NCI-H2171 (cell line): ENCODE measurements around the gene UCKL1.
"Not testable (repeated sequence)": the region's sequence is repeated elsewhere in the genome, so short reads cannot be mapped to it uniquely, and the experiment has no call there.

ENCODE experiments used
- DNase-seq: peaks from one replicate; lab custom pipeline; 2025; lab: John Stamatoyannopoulos, UW

Gene UCKL1

DNA sequence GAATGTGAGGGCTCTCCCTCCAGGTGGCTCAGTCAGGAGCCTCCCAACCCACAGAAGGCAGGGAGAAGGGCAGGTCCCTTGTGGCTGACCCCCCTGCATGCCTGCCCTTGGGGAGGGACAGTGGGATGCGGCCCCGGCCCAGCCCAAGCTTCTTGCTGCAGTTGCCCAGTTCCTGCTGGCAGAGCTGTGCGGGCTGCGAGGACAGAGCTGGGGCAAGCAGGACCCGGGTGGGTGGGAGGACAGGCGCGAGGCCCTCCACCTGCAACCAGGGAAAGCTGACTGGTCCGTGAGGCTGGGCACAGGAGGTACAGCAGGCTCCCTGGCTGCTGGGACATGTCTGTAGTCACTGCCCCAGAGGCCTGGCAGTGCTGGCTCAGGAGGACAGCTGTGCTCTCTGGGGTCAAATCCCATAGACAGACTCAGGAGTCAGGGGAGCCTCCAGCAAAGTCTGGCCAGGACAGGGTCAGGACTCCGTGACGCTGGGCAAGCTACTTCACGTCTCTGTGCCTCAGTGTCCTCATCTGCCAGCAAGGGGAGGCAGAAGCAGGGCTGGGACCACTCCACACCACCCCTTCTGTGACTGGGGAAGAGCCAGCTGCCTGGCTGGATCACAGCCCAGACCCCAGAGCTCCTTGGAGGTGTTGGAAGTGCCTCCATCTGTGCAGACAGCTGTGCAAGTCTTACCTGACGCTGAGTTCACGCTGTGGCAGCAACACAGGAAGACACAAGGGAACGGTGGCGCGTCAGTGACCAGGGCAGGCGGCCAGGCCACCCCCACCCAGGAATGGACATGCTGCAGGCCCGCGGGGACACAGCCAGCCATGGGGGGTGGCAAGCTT, 13.0 kb downstream of the UCKL1 start:
- peak; percentile 94 for DNase-seq

DNA sequence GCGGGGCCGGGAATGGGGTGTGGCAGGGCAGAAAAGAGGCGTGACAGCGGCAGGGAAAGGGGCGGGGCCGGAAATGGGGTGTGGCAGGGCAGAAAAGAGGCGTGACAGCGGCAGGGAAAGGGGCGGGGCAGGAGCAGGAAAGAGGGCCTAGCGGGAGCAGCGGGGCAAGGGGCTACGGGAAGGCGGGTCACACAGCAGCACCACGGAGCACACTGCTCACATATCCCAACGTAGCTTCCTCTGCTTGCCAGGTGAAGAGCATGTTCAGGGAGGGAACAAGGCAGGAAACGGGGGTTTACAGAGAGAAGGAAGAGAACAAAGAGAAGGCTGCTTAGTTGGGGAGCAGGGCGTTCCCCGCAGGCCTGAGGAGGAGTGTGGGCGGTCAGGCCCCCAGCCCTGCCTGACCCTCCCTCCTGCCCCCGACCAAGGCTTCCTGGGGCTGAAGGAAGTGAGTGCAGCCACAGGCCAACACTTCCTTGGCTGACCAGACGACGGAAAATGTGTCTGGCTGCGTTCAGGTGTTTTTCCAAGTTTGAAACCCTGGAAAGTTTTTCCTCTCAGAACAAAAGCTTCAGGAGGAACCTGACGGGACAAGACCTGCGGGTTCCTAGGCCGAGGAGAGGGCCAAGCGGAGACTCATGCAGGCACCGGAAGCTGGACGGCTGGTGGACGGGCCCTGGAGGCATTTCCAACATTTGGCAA, 13.8 kb downstream of the UCKL1 start:
- peak; percentile 30 for DNase-seq

DNA sequence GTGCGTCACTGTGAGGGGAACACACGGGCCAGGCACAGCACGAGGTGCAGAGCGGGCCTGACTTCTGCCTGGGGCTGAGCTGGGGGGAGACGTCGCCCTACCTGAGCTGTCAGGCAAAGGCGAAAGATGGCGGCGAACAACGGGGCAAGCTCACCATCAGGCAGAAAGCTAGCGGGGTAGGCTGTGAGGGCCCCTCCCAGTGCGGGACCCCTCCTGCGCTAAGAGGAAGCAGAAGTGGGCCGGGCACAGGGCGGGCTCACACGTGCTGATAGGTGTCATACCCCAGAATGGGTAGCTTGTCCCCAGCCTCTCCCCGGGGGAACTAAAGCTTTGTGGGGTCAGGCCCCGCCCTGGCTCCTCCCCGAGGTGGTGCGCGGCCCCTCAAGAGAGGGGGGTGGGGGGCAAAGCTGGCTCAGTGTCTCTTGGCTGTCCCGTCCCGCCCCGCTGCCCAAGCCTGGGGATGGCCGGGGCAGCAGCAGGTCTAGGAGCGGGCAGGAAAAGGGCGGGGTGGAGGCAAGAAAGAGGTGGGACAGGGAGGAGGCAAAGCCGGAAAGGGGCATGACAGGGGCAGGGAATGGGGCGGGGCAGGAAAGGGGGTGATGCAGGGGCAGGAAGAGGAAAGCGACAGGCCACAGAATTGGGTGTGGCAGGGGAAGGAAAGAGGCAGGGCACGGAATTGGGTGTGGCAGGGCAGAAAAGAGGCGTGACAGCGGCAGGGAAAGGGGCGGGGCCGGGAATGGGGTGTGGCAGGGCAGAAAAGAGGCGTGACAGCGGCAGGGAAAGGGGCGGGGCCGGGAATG, 14.7 kb downstream of the UCKL1 start:
- DNase-seq, result no peak

DNA sequence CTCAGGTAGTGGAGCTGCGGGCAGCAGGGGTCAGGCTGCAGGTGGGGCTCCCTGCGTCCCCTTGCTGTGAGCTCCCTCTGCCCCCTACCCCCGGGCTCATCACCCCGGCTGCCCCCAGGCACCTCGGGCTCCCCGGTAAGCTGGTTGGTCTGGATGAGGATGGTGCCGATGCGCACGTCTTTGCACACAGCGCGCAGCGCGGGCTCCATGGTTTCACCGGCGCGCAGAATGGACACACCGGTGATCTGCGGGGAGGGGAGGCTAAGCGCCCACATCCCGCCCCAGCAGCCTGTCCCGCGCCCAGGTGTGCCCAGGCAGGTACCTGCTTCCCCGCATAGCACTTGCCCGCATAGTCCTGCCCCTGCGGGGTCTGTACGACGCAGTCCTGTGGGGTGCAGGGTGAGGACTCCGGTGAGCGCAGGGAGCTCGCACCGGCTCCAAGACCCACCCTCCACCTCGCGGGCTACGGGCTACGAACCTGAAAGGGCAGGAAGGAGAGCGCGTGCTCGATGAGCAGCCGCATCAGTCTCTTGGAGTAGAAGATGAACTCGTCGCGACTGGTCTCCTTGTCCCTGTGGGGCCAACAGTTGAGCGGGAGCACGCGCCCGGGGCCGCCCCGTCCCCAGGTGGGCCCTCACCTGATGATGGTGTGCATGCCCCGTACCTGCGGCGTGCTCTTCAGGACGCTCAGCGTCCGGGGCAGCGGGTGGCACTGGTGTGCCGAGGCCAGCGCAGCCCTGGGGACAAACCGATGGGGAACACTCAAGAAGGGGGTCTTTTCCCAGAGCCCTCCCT, 15.5 kb downstream of the UCKL1 start:
- DNase-seq, result no peak

DNA sequence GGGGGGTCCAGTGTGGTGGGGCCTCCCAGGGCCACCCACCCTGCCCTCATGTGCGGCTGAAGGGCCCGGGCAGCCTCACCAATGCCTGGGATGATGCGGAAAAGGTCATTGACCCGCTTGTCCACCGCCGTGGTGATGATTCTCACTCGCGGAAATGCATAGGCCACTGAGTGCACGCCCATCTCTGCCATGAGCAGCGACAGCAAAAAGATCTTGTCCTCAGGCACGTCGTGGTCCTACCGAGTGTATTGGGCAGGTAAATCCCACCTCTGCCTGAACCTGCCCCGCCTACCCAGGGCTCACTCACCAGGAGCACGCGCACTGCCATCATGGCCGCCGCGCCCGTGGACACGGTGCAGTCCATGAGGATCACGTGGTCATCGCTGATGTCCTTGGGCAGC, 16.1 kb downstream of the UCKL1 start:
- DNase-seq, result no peak

DNA sequence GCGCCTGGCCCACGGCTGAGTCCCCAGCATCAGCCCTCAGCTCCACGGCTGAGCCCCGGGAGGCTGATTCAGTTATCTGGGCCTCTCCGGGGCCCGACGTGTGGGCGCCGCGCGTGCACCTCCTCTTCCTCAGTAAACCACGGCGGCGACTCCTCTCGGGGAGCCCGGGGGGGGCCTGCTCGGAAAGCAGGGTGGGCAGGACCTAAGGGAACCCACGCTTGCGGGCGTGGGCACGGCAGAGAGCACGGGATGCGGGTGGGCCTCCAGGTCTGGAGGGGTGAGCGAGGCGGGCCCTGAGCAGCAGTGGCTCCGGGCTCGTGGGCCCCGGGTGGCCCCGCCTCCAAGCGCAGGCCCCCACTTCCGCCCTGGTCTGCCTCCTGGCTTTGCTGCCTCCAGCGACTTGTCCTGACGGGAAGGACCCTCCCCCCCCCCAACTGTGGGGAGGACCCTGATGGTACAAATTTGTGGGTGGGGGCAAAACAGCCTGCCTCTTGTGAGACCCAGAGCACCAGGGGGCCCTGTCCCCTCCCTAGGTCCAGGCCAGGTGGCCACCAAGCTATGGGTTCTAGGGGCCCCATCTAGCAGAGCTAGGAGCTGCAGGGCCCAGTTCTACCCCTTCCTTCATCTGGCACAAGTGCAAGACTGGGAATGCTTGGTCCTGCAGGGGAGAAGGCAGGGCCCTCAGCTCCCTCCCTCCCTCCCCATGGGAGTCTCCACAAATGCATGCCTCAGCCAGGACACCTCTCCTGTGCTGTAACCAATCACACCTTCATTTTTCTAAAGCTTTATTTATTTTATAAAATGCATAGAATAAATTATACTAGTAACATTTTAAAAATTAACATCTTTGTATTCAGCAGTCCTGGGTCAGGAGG, 16.9 kb downstream of the UCKL1 start:
- no peak for DNase-seq

DNA sequence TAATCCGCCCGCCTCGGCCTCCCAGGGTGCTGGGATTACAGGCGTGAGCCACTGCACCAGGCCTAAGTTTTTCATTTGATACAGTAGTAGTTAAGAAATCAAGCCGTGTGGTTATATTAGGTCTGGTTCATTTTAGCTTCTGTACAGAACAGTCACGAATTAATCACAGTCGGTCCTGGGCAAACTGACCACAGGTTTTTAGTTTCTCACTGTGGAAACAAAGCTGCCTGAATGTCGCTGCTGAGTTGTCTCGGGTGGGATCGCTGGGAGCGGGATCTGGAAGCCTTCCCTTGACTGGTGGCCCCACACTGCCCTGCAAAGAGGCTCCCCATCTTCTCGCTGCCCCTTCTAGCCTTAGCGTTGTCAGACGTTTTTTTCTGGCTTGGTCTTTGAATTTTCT, 18.6 kb downstream of the UCKL1 start:
- DNase-seq, result no peak

DNA sequence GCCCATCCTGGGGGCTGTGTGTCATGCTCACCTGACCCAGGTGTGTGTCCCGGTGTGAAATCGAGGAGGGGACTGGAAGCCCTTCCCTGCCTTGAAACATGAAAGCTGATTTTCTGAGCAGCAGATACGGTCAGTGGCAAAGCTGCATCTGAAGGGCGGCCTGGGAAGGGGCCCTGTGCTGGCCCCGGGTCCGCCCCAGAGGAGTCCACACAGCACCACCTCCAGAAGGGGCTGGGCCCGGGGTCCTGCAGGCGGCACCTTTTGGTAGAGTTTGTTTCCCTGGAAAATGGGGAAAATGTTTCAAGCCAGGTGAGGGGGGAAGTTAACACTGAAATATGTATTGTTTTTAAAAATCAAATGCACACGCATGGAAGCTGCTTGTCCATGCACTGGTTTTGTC, 20.8 kb downstream of the UCKL1 start:
- DNase-seq, result no peak

DNA sequence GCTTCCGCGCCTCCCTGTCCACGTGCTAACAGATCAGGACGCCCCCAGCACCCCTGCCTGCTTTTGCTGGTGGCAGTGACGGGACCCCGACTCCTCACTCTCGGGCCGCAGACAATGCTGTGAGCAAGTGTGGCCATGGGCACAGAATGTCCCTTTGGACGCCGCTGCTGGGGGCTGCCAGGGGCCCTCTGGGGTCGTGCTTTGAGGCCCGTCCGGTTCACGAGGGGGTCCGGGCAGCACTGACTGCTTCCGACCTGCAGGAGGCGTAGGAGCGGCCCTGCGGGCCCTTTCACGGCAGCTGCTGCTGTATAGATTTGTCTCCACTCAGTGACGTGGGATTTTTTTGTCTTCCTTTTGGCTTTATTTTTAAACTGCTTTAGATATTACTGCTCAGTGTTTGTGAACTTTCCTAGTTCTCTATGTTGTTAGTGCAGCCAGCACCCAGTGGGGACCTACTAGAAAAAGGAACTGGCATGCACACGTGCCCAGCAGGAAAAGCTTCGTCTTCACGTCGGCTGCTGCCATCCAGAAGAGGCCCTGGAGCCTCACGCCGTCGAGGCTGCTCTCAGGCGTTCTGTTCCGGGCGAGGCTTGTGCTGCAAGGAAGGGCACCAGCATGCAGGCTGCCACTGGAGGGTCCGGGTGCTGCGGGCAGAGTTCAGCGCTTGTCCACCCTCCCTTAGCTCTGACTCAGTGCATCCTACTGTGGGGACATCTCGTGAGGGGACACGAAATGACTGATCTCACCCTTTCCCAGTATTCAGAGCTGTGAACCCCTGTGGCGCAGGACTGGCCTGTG, 21.7 kb downstream of the UCKL1 start:
- no peak for DNase-seq

DNA sequence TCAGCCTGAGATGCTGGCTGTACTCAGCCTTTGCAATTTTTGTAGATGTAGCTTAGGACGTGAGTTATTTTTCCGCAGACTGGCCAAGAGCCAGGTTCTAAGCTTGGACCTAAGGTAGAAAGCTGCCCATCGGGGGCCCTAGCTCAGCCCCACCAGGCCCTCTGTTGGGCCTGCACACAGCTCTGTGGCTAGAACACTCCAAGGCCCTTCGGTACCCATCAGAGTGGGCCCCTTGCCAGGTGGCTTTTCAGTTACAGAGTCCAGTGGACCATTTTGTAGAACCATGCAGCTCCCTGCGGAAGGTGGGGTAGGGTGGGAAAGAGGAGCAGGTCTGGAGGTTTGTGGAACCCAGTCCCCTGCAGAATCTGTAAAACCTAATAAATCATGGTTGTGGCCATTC, 22.6 kb downstream of the UCKL1 start:
- no peak for DNase-seq

DNA sequence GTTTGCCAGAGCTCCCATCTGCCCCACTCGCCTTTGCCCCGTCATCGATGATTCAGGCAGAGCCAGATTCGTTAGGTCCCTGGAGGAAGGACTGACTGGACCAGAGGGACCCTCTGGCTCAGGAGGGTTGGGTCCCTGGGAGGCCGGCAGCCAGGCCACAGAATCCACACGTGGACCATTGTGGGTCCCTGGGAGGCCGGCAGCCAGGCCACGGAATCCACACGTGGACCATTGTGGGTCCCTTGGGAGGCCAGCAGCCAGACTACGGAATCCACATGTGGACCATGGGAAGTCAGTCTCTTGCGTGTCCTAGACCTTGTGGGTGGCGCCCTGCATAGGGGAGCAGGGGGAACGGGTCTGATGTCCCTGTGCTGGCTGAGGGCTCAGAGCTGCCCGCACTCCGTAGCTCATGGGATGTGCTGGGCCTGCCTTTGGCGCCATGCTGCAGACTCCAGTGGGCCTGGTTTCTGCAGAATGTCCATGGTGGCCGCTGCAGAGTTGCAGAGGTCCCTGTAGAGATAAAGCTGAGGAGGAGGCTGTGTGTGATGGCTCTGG, 23.5 kb downstream of the UCKL1 start:
- DNase-seq, result no peak

DNA sequence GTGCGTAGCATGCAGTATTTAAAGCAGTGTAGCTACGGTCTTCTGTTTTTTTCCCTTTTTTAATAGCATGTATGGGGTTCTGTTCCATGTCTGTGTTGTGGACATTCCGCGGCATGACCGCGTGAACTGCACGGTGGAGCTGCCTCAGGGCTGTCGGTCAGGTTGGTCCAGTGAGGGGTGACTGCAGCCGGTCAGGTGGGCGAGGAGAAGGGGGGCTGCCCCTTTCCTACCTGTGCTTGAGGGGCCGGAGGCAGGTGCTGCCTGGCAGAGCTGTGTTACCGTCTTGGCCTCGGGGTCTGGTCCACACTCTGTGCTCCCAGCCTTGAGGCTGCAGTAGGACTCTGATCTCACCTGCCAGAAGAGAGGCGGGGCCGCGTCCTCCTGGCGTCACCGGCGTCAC, 24.5 kb downstream of the UCKL1 start:
- DNase-seq, result no peak

DNA sequence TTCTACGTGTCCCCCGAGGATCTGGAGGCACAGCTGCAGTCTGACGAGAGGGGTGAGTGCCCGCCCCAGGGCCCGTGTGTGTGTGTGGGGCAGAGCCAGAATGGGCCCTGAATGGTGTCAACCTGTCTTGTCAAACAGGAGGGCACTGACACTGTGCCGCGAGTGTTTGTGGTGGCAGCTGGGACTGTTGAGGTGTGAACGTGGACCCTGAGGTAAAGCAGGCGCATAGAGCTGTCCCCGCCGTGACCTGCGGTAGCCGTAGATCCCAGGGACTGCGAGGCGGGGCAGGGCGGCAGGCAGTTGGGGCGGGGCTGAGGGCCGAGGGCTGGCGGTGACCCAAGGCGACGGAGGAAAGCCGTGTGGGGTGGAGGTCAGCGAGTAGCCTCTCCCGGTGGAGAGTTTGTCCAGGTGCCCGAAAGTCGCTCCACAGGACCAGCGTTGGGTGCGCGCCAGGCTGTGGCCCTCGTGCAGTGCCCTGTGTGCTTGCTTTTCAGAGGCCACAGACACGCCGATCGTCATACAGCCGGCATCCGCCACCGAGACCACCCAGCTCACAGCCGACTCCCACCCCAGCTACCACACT, 25.2 kb downstream of the UCKL1 start:
- DNase-seq, result no peak

DNA sequence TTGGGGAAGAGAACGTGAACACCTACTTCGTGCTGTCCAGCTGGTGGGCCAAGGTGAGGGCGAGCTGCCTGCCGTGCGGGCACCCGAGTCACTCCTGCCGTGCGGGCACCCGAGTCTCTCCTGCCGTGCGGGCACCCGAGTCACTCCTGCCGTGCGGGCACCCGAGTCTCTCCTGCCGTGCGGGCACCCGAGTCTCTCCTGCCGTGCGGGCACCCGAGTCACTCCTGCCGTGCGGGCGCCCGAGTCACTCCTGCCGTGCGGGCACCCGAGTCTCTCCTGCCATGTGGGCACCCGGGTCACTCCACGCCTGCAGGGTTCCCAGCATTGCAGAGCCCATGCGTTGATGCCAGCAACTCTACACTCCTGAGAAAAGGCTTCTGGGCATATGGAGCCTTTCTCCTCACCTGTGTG, 26.7 kb downstream of the UCKL1 start:
- not testable (repeated sequence) for DNase-seq

DNA sequence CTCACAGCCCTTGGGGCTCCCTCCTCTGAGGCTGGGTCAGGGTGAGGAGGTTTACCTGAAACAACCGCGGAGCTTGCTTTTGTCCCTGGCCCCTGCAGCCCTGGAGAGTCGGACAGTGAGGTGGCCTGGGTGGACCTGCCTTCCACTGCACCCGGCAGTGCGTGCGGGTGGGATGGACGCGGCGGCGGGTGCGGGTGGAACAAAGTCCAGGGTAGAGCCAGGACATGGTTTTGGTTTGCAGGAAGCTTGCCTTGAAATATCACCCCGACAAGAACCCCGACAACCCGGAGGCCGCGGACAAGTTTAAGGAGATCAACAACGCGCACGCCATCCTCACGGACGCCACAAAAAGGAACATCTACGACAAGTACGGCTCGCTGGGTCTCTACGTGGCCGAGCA, 27.1 kb downstream of the UCKL1 start:
- no peak for DNase-seq

DNA sequence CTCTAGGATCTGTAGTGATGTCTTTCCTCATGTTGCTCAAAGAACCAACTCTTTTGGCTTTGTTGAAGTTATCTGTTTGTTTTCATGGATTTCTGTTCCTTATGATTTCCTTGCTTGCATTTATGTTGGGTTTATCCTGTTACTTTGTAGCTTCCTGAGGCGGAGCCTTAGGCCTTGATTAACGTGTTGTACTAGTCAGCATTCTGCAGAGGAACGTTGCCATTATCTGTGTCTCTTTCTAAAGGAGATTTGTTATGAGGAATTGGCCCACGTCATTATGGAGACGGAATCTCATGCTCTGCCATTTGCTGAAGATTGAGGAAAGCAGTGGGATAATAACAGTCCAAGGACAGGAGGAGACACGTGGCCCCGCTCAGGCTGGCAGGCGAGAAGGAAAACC, 29.9 kb downstream of the UCKL1 start:
- DNase-seq, result no peak

DNA sequence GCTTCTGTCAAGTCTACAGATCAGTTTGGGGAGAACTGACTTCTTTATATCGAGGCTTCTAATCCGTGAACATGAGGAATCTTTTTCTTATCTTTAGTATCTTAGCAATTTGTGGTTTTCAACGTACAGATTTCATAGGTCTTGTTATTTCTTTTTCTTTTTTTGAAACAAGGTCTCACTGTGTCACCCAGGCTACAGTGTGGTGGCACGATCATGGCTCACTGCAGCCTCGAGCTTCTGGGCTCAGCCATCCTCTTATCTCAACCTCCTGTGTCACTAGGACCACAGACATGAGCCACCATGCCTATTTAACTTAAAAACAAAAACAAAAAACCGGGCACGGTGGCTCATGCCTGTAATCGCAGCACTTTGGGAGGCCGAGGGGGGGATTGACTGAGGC, 32.0 kb downstream of the UCKL1 start:
- no peak for DNase-seq

DNA sequence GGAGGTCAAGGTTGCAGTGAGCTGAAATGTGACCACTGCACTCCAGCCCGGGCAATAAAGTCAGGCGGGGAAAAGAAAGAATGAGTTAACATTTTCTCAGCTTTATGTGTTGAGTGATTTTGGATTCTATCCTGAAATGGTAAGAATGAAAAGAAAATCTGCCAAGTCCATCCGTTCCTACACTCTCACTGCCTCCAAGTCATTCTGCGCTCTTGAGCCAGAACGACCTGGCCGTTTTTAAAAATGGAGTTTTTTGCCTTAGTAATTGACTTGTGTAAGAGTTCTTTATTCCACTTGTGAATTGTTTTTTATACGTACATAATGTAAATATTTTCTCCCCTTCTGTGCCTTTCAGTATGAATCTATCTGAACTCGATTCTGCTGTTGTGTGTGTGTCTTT, 32.6 kb downstream of the UCKL1 start:
- DNase-seq, result no peak

DNA sequence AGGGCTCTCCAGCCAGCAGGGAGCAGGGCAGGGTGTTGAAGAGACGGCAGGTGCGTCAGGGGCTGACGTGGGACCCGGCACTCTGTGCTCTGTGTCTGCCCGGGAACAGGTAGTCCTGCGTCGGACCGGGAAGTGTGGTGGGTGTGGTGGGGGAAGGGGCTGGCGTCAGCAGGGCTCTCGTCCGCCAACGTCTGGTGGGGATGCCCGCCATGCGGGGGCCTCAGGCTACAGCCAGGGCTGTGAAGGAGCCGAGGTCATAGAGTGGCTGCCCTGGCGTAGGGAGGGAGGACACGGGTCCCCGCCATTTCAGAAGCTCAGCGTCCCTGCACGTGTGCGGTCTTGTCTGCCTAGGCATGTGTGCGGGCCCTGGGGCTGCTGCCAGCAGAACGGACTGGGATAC, 36.0 kb downstream of the UCKL1 start:
- DNase-seq, result no peak
